CD4-positive, alpha-beta T cell treated with Interleukin-15 for 4 hours (primary cell): ENCODE measurements around the gene PGS1.

Experiments
- DNase-seq: peaks from one replicate; pipeline ENCODE4 v3.0.0-alpha.2; 2020; ENCODE audit warnings: low spot score

Gene PGS1

DNA sequence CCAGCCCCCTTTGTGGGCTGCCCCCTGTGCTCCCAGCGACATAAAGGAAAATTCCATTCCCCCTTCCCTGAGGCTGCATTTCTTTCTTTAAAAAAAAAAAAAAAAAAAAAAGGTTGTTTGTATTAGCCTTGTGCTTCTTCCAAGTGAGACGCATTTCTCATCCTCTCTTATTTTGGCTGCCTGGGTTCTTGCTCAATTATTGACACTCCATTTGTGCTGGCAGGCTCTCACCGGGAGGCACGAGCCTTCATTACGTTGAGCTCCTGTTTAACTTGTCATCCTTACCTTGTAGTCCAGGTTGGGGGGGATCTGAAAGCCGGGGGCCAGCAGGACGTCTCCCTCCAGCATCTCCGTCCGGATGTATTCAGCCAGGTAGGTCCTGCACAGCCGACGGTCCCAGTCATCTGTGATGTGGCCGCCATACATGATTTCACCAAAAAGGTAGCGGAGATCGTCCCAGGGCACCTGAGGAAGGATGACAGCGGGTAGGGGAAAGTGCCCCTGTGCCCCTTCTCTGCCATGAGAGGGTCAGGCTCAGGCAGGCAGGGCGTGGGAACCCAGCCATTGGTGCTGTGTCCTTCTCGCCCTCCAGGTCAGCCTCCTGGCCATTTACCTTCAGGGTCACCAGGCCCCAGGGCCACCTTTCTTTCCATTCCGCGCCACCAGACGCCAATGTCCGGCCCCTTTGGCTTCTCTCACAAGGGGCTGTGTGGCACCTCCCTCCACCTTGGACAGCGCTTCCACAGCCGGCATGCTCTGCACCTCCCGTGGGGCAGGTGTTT is 50.6 kb downstream of the PGS1 start:
- DNase-seq, result no peak

DNA sequence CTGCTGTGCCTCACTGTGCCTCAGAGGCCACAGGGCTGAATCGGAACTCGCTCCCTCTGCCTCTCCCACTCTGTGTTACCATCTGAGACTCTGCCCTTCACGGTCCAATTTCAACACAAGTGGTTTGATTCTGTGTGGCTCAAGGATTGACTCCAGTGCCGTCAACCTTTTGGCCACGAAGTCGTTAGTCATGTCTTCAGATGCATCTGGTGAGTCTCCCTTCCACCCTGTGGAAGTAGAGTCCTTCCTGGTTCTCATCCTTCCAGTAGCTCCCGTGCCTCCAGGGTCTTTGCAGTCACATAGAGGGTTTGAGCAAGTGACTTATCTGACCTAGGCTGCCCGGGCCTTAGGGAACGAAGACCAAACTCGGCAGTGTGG is 51.2 kb downstream of the PGS1 start:
- no peak for DNase-seq

DNA sequence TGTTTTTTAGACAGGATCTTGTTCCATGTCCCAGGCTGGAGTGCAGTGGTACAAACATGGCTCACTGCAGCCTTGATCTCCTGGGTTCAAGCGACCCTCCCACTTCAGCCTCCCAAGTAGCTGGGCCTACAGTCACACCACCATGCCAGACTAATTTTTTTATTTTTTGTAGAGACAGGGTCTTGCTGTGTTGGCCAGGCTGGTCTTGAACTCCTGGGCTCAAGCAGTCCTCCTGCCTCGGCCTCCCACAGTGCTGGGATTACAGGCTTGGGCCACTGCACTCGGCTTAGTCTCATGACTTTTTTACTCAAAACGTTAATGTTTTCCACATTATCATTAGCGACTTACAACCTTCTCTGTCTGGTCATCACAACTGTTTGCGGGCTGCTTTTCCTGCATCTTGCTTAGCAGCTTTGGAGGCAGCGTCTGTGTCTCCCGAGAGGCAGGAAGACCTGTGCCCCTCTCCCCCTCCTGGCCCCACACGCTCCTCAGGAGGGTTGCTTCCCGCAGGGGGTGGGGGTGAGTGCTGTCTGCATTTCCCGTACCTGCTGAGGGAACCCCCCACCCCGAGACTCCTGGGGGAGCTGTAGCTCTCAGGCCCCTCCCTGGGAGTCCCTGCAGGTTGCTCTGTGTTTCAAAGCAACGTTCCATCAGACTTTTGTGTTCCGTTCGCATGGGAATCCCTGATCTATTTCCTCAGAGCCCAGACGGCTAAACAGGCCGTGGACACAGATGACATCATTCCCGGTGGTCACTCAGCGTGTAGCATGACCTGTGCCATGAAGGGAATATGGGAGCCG is 52.6 kb downstream of the PGS1 start:
- DNase-seq, result no peak

DNA sequence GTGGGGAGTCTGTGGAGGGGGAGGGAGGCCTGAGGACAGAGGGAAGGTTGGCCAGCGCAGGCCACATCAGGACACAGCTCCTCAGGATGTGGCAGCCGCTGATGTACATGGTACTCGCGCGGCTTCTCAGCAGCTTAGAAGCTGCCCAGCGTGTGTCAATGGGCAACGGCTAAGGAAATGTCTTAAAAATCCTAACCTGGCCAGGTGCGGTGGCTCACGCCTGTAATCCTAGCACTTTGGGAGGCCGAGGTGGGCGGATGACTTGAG is 53.2 kb downstream of the PGS1 start:
- DNase-seq, result no peak

DNA sequence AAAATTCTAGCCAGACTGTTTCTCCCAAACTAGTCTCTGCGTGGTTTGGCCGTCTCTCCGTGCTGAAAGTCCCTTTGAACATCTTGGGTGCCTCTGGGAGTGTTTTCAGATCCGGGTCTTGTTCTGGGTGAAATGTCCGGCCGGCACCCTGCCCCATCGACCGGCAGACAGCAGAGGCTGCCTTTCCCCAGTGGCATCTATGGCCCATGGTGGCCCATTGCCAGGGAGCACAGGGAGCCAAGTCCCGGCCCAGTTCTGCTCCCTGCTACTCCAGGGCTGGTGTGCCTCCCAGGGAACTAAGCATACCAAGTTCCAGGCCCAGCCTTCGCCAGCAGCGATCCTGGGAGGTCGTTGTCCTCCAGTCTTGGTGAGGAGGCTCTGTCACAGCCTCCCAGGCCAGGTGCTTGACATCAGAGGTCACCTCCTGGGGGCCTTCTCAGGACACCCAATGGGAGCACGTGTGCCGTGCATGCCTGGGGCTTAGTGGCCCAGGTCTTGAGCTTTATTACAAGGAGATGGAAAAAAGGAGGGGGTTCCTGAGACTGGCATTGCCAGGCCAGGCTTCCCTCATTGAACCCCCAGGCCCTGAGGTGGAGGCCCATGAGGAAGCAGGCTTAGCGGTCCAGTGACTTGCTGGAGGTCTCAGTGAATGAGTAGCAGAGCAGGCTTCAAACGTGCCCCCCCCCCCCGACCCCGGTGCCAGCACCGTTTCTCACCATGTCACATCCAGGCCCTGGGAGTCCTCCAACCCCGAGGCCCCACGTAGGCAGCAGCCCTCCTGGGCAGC is 54.0 kb downstream of the PGS1 start:
- no peak for DNase-seq

DNA sequence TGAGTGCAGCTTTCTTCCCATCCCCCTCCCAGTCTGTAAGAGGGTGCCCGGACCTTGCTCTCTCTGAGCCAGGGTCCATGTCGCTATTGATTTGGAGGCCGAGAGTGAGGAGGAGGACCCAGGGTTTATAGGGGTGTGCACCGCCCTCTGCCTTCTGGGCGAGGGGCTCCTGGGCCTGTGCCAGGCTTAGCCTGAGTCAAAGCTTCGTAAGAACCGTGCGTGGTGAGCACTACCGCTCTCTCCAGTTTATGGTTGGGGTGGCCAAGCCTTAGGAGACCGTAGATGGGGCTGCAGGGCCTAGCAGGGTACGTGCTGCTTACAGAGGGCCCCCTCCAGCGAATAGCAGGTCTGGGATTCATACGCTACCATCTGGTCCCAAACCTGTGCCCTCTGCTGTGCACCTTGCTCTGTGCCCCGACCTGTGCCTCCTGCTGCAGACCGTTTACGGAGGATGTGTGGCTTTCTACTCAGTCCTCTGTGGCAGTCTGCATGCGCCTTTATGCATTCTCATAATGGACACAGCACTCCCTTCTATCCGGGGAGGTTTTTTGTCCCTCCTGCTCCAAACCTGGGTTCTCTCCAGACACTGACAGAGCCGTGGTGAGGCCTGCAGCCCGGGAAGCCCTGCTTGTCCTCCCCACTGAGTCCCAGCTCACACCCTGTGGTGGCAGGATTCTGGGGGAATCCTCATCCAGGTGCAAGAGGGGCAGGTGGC is 54.7 kb downstream of the PGS1 start:
- DNase-seq, result no peak

DNA sequence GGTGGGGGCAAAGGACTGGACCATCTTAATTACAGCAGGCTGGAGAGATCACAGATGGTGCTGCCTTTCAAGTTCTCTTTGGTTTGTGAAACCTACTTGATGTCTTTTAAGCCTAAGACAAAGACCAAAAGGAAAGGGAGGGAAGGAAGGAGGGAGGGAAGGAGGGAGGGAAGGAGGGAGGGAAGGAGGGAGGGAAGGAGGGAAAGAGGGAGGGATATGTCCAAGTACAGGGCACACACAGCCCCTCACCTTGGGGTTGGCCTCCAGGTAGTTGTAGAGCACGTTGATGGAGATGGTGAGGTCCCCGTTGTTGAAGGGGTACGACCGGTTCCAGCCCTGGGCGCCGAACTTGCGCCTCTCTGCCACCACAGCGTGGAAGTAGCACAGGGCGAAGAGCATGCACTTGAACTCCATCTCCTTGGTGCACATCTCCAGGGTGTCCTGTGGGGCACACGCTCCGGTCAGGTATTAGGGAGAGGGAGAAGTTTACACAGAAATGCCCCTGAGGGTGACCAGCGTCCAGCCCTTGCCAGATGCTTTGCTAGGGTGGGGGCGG is 55.4 kb downstream of the PGS1 start:
- DNase-seq, result no peak

DNA sequence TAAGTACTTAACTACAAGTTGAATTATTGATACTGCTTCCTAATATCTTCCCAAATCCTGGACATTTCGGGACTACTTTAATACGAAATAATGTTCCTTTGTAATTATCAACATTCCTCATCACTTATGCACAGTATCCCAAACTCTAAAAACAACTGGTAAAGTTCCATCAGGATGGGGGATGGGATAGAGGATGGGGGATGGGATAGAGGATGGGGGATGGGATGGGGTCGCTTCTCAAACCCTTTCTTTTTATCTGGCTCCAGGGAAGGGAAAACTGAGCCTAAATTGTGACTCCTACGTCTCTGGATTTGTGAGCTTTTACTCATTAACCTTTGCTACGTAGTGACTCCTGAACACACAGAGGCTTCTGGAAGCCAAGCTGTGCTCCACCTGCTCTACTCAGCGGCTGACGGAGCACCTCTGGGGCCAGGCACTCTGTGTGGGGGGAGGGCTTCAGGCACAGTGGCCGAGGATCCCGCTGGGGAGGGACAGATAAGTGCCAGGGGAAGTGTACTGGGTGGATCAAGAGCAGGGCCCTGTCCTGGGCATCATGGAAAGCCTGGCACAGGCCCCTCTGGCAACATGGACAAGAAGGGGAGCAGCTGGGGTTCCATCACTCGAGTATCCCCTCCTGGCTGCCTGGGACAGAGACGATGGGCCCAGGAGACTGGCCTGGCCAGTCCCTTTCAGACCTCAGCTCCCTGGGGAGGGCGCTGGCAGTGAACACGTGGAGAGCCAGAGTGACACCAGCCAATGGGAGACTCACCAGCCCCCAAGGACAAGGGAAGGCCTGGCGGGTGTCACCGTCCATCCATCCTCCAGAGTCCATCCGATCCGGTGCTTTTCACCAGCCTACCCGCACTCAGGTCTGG is 56.2 kb downstream of the PGS1 start:
- no peak for DNase-seq

DNA sequence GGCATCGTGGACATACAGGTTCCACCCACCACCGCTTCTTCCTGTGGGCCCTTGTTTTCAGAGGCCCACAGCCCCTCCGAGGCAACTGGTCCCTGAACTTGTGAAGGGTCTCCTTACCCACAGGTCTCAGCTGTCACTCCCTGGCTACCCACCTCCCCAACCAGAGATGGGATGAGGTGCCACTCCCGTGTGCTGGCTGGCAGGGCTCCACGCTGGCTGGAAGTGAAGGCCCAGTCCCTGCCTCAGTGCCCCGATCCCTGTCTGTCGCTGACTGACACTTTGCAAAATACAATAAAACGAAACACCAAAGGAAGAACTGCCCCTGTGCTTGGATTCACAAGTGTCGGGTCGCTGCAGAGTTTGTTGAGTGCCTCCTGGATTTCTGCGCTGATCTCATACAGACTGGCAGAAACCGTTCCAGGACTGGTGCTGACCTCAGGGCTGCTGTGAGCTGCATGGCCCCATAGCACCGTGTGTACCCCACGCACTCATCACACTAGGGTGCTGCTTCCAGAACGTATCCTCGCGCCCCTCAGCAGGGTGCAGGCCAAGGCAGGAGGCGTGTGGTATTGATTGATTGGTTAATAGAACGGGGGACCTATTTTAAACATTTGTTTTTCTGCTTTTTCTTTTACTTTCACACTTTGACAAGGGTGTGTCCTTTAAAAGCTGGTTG is 57.0 kb downstream of the PGS1 start:
- DNase-seq, result no peak

DNA sequence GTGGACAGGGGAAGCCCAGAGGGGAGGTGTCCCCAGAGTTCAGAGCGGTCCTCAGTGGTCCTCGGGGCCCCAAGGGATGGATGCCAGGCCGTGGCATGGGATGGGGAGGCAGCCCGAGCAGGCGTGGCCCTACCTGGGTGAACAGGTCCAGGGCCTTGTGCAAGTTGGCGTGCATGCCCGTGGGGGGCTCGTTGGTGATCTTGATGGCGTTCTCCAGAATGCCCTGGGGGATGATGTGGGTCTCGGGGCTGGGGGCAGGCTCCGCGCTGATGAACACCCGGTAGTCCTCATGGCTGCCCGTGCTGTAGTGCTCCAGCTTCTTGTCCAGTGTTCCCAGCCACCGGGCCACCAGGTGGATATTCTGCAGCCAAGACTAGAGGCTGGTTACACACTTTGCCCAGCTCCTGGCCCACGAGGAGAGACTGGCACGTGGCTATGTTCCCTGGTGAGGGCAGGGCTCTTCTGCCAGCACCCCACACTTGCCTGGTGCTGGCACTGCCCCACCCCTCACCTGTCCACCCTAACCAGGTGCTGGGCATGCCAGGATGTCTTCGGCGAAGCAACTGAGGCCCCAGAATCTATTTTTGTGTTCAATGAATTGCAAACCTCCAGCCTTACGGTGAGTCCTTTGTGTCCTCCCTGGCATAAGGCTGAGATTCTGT is 59.2 kb downstream of the PGS1 start:
- no peak for DNase-seq

DNA sequence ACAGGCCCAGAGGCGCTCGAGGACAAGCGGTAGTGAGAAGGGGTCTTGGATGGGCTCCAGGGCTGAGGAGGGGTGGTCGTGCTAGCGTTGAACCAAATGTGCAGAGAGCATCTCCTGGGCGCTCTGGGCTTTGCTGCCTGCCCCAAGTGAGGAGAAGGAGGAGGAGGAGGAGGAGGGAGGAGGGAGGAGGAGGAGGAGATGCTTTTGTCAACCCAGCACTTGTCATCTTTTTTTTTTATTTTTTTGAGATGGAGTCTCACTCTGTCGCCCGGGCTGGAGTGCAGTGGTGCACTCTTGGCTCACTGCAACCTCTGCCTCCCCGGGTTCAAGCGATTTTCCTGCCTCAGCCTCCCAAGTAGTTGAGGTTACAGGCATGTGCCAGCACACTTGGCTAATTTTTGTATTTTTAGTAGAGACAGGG is 59.8 kb downstream of the PGS1 start:
- no peak for DNase-seq

DNA sequence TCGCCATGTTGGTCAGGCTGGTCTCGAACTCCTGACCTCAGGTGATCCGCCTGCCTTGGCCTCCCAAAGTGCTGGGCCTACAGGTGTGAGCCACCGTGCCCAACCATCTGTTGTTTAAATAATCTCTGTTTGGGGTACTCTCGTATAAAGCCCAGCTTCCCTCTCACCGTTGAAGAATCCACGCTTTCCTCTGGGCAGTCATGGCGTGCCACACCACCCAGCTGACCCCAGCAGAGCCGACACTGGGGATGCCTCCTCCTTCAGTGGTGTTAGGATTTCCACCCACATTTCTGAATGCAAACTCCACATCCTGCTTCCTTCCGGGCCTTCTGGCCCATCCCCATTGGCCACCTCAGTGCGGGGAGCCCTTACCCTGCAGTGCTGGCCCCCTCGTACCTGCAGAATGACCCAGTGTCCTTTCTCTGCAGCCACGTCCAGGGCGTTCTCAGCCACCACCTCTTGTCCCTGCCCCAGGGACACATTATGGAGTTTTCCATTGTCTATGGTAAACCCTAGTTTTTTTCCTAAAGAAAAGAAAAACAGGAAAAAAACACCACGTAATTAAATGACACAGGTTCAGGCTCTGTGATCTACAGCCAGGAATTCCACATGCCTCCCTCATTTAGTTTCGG is 60.4 kb downstream of the PGS1 start:
- no peak for DNase-seq

DNA sequence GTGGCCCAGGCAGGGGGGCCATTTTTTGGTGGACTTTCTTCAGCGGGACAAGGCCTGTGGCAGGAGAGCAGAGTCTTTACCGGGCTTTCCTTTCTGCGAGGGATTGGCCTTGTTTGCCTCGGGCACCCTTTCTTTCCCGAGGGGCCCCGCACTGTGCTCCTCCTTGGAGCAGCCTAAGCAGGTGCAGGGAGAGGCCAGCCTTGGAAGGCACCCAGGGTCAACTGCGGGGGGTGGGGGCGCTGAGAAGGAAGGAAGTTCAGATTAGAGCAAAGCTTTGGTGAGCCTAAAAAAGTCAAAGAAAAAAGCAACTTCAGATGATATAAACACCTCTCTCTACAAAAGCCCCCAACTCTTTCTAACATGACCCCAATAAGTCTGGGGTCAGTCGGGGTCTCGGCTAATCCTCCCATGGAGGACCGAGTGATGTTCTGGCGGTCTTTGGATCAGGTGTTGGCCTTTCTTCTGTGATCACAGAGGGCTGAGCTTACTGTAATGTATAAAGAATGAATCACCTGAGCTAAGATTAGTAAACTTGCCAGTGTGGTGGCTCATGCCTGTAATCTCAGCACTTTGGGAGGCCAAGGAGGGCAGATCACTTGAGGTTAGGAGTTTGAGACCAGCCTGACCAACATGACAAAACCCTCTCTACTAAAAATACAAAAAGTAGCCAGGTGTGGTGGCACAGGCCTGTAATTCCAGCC is 63.0 kb downstream of the PGS1 start:
- DNase-seq, result no peak

DNA sequence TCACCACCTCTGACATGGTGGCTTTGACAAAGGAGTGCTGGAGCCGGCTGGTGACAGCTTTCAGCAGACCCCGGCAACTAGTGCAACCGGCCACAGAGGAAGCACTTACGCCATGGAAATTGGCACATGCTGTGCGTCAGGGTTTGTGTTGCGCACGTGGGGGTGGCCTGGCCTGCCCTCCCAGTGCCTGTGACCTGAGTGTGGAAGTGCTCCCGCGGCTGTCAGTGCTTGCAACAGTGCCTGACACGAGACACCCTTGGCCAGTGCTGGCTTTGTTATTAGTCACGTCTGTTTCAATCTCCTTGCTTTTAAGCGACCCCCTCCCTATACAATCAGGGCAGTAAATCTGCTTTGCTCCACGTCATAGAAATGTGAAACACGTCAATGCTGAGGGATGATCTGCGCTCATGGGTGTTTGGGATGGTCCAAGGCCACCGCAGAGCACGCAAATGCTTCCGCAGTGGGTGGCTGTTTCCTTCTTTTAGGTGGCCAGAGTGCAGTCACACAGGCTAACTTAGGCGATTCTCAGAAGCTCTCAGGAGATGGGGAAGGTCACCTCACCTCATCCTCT is 64.3 kb downstream of the PGS1 start:
- DNase-seq, result no peak

DNA sequence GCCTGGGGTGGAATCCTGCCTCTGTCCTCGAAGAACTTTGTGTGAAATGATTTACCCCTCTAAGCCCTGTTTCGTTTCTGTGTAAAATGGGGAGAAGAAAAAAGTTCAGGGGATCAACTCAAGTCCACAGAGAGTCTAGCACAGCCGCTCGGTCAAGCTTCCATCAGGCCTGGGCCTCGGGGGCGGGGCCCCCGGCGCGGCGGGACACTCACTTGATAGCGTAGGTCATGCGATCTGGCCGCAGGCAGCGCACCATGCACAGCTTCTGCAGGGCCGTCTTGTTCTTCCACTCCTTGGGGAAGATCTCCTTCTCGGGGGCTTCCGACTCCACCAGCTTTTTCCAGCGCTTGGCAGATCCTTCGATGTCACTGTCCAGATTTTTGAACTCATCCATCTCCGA is 65.9 kb downstream of the PGS1 start:
- no peak for DNase-seq

DNA sequence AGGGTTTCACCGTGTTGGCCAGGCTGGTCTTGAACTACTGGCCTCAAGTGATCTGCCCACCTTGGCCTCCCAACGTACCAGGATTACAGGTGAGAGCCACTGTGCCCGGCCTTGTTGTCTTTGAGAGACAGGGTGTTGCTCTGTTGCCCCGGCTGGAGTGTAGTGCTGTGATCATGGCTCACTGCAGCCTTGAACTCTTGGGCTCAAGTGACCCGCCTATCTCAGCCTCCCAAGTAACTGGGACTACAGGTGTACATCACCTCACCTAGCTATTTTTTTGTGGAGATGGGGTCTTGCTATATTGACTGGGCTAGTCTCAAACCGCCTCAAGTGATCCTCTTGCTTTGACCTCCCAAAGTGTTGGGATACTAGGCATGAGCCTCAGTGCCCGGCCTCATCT is 68.4 kb downstream of the PGS1 start:
- DNase-seq, result no peak

DNA sequence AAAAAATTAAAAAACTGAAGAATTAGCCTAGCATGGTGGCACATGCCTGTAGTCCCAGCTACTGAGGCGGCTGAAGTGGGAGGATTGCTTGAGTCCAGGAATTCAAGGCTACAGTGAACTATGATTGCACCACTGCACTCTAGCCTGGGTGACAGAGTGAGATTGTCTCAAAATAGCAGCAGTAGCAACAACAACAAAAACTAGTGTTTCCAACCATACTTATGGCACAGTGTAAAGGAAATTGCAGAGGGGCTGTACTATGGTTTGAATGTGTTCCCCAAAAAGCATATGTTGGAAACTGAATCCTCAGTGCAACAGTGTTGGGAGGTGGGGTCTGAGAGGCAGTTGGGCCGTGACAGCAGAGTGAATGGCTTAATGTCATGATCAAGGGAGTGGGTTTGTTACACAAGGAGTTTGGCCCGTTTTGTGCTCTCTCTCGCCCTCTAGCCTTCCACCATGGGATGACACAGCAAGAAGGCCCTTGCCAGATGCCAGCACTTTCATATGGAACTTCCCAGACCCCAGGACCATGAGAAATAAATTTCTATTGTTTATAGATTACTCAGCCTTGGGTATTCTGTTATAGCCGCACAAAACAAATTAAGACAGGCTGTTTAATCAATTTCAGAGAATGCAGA is 70.0 kb downstream of the PGS1 start:
- DNase-seq, result no peak

DNA sequence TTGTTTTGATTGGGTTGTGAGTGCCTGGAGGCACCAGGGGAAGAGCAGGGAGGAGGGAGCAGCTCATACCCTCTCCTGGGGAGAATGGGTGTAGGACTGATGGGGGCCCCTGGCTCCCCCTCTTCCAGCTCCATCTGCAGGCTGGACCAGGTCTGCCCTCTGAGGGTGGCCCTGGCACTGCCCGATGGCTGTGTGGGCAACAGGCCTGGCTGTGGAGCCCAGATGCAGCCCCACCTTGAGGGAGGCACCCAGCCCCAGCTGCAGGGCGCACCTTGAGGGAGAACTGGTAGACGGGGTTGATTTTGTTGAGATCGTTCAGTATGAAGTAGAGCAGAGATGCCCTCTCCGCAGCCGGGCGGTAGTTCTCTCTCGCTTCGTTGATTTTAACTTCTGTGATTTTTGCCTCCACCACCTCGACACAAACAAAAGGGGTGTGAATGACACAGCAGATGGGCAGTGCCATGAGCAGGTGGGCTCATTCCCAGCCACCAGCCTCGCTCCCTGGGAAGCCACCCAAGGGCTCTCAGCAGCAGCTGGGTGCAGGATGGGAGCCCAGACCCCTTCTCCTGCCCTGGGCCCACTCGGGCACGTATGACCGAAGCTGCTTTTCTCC is 71.6 kb downstream of the PGS1 start:
- no peak for DNase-seq
